Neuronal stem cell (in vitro differentiated cells): ENCODE data around the gene ZNF778.

ENCODE experiments used
- DNase-seq: peaks from one replicate; pipeline ENCODE4 v3.0.0-alpha.2; 2013; ENCODE audit warnings: low spot score
- H2AFZ ChIP-seq: one replicate; pipeline ENCODE4 v1.6.1; 2013; ENCODE audit warnings: mild to moderate bottlenecking, low read length, inconsistent platforms
- H2AK5ac ChIP-seq: 2 replicates; pipeline ENCODE4 v1.6.1; 2013; ENCODE audit warnings: low read depth, mild to moderate bottlenecking, inconsistent platforms, low read length, moderate library complexity, mixed read lengths
- H2BK120ac ChIP-seq: 2 replicates; pipeline ENCODE4 v1.6.1; 2013; ENCODE audit warnings: low read depth, mild to moderate bottlenecking, inconsistent platforms, low read length, moderate library complexity, mixed read lengths
- H2BK12ac ChIP-seq: one replicate; pipeline ENCODE4 v1.6.1; 2013; ENCODE audit warnings: low read length, inconsistent platforms
- H2BK15ac ChIP-seq: 2 replicates; pipeline ENCODE4 v1.6.1; 2013; ENCODE audit warnings: mild to moderate bottlenecking, low read length, inconsistent platforms, mixed read lengths
- H2BK5ac ChIP-seq: one replicate; pipeline ENCODE4 v1.6.1; 2013; ENCODE audit warnings: inconsistent platforms, mild to moderate bottlenecking, low read length, moderate library complexity
- H3K14ac ChIP-seq: one replicate; pipeline ENCODE4 v1.6.1; 2013; ENCODE audit warnings: low read length, inconsistent platforms
- H3K18ac ChIP-seq: 2 replicates; pipeline ENCODE4 v1.6.1; 2013; ENCODE audit warnings: low read length, inconsistent platforms
- H3K23ac ChIP-seq: 2 replicates; pipeline ENCODE4 v1.6.1; 2013; ENCODE audit warnings: low read depth, mild to moderate bottlenecking, mixed read lengths, low read length, inconsistent platforms; ENCODE audit not compliant: poor library complexity
- H3K27ac ChIP-seq: replicated peaks from 3 replicates; pipeline ENCODE4 v1.5.1; 2013; ENCODE audit warnings: low read length, inconsistent platforms
- H3K27me3 ChIP-seq, 3 experiments: 2 replicates each; pipeline ENCODE4 v1.6.1; 2013; ENCODE audit warnings: low read length in 3 of 3, mild to moderate bottlenecking in 2 of 3, inconsistent platforms in 1 of 3, low read depth in 1 of 3, mixed read lengths in 1 of 3, moderate library complexity in 1 of 3; ENCODE audit not compliant: control insufficient read depth in 3 of 3, insufficient read depth in 3 of 3
- H3K36me3 ChIP-seq, 2 donors: replicated peaks in 1 of 2; 2 replicates each; pipeline ENCODE4 v1.6.1; 2013; ENCODE audit warnings: low read length in 2 of 2; ENCODE audit not compliant: control insufficient read depth in 2 of 2, insufficient read depth in 2 of 2
- H3K4ac ChIP-seq: 2 replicates; pipeline ENCODE4 v1.6.1; 2013; ENCODE audit warnings: inconsistent platforms, mild to moderate bottlenecking, low read length, moderate library complexity
- H3K4me1 ChIP-seq, 2 donors: 1 replicate in 1 of 2; 2 replicates in 1 of 2; pipeline ENCODE4 v1.6.1; 2013; ENCODE audit warnings: low read length in 2 of 2, low read depth in 1 of 2; ENCODE audit not compliant: control insufficient read depth in 2 of 2, insufficient read depth in 1 of 2
- H3K4me2 ChIP-seq: one replicate; pipeline ENCODE4 v1.6.1; 2013; ENCODE audit warnings: mild to moderate bottlenecking, low read length, inconsistent platforms; ENCODE audit not compliant: insufficient read depth, poor library complexity, severe bottlenecking
- H3K4me3 ChIP-seq, 2 donors: 2 replicates each; pipeline ENCODE4 v1.5.1; 2013; ENCODE audit warnings: low read length in 2 of 2, mild to moderate bottlenecking in 2 of 2, inconsistent platforms in 1 of 2, moderate library complexity in 1 of 2
- H3K79me1 ChIP-seq: one replicate; pipeline ENCODE4 v1.6.1; 2013; ENCODE audit warnings: low read depth, mild to moderate bottlenecking, inconsistent platforms, low read length, moderate library complexity
- H3K9ac ChIP-seq: one replicate; pipeline ENCODE4 v1.6.1; 2013; ENCODE audit warnings: mild to moderate bottlenecking, low read depth, low read length, inconsistent platforms; ENCODE audit not compliant: poor library complexity
- H3K9me3 ChIP-seq, 2 donors: replicated peaks in 1 of 2; 2 replicates each; pipeline versions ENCODE3 to v1.6.1; 2013; ENCODE audit warnings: low read length in 2 of 2, mild to moderate bottlenecking in 2 of 2, inconsistent platforms in 1 of 2, low read depth in 1 of 2, mixed read lengths in 1 of 2, moderate library complexity in 1 of 2; ENCODE audit not compliant: control insufficient read depth in 2 of 2, insufficient read depth in 1 of 2
- H4K8ac ChIP-seq: one replicate; pipeline ENCODE4 v1.6.1; 2013; ENCODE audit warnings: low read depth, mild to moderate bottlenecking, inconsistent platforms, low read length, moderate library complexity
- H4K91ac ChIP-seq: one replicate; pipeline ENCODE4 v1.6.1; 2013; ENCODE audit warnings: low read length, low read depth, mild to moderate bottlenecking, inconsistent platforms; ENCODE audit not compliant: poor library complexity
- WGBS, 2 donors: extraction: QIAGEN DNeasy Blood & Tissue Kit; methylation state at CpG; one replicate each; pipeline ENCODE4 v1.1.7; 2013; ENCODE audit warnings: missing lambda C conversion rate in 2 of 2, mixed read lengths in 1 of 2; ENCODE audit not compliant: insufficient read length in 2 of 2, insufficient replicate concordance in 1 of 2; ENCODE audit errors: extremely low coverage in 2 of 2; 5-methylcytosine and 5-hydroxymethylcytosine counted together

Gene ZNF778

DNA sequence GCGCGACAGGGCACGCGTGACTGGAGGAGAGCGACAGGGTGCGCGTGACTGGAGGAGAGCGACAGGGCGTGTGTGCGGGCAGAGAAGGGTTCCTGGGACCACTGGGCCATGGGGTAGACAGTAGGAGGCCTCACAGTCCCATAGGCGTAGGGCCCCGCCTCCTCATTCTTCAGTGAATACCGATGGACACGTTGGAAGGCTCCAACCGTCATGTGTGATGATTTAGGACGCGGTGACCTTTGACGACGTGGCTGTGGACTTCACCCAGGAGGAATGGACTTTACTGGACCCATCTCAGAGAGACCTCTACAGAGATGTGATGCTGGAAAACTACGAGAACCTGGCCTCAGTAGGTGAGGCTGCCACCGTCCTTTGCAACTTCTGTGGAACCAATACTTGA is 5.4 kb downstream of the ZNF778 start:
- Histone ChIP-seq H2BK5ac (no peak overlapping the region), H2AFZ (no peak overlapping the region), H3K9ac (no peak overlapping the region), H4K8ac (no peak overlapping the region), H3K4me3 (no peak overlapping the region), H3K79me1 (peaks cover under 1% of the 10 kb centered on the region), H4K91ac (no peak overlapping the region), H3K18ac (no peak overlapping the region), H3K4me2 (no peak overlapping the region), H2BK12ac (no peak overlapping the region), H2BK120ac (no peak overlapping the region), H2AK5ac (no peak overlapping the region), H3K27ac (no peak overlapping the region), H3K23ac (no peak overlapping the region), H3K9me3 (peaks cover 7 to 17% of the 10 kb centered on the region in 2 donors), H3K4ac (no peak overlapping the region), H2BK15ac (no peak overlapping the region), H3K36me3 (peaks cover 37 to 67% of the 10 kb centered on the region in 2 donors), H3K4me1 (no peaks in the 10 kb centered on the region), H3K14ac (no peak overlapping the region), H3K27me3 (peaks cover 0 to 2% (median 0%) of the 10 kb centered on the region in 3 experiments)
- no CpG with 5 or more reads among the region's 21 CpGs for WGBS, 2 donors
- no peak for DNase-seq

DNA sequence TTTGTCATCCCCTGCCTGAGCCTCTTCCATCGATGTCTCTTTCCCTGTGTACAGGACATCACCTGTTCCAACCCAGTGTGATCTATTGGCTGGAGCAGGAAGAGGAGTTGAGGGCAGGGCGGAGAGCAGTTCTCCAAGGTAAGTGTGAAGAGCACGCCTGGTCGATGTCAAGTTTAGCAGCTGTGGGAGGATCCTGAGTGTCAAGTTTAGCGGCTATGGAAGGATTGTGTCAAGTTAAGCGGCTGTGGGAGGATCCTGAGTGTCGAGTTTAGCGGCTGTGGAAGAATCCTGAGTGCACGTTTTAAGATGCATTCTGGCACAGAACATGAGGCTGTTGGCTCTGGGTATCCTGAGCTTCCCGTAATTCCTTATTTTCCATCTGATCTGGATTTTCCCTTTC is 7.2 kb downstream of the ZNF778 start:
- H3K27ac ChIP-seq, result no peak overlapping the region
- no peak overlapping the region for H2AK5ac ChIP-seq
- H2AFZ ChIP-seq, result no peak overlapping the region
- no peak overlapping the region for H4K91ac ChIP-seq
- no peak overlapping the region for H3K14ac ChIP-seq
- no peak overlapping the region for H2BK120ac ChIP-seq
- no peak overlapping the region for H2BK15ac ChIP-seq
- no peak overlapping the region for H3K9ac ChIP-seq
- H3K9me3 ChIP-seq, result peaks cover 10 to 22% of the 10 kb centered on the region in 2 donors
- H3K36me3 ChIP-seq, result peaks cover 45 to 84% of the 10 kb centered on the region in 2 donors
- no peak for DNase-seq
- H3K4me3 ChIP-seq, result no peak overlapping the region
- H3K27me3 ChIP-seq, result peaks cover 0 to 2% (median 0%) of the 10 kb centered on the region in 3 experiments
- no peaks in the 10 kb centered on the region for H3K4me1 ChIP-seq
- no peak overlapping the region for H2BK5ac ChIP-seq
- H4K8ac ChIP-seq, result no peak overlapping the region
- H3K18ac ChIP-seq, result no peak overlapping the region
- H2BK12ac ChIP-seq, result no peak overlapping the region
- H3K79me1 ChIP-seq, result no peaks in the 10 kb centered on the region
- no CpG with 5 or more reads among the region's 10 CpGs for WGBS, 2 donors
- no peak overlapping the region for H3K23ac ChIP-seq
- no peak overlapping the region for H3K4me2 ChIP-seq
- no peak overlapping the region for H3K4ac ChIP-seq

DNA sequence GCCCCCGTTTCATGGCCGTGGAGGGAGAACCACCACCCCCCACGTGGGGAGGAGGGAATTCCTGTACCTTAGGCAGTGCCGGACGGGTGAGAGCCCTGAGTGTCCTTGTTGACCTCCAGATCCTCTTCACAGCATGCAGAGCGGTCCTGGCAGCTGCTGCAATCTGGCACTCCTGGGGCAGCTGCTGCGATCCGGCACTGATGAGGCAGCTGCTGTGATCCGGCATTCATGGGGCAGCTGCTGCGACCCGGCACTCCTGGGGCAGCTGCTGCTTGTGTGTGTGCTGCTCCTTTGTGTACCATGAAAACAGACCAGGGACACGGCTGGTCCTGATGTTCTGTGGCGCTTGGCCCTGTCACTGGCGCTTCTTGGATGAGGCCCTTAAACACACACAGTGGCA is 12.8 kb downstream of the ZNF778 start:
- Histone ChIP-seq H3K4ac (no peak overlapping the region), H3K4me2 (no peak overlapping the region), H2BK120ac (no peak overlapping the region), H2BK12ac (no peak overlapping the region), H3K23ac (no peak overlapping the region), H2BK5ac (no peak overlapping the region), H3K4me1 (no peaks in the 10 kb centered on the region), H4K8ac (peak overlapping the region; percentile 44), H2AFZ (no peak overlapping the region), H3K27me3 (no peaks in the 10 kb centered on the region), H3K18ac (no peak overlapping the region), H3K14ac (no peak overlapping the region), H3K27ac (no peak overlapping the region), H3K36me3 (peaks cover 66 to 93% of the 10 kb centered on the region in 2 donors), H4K91ac (peak overlapping the region; percentile 47), H3K4me3 (peak overlapping the region in 1 of 2 donors; percentile 20), H2AK5ac (no peak overlapping the region), H3K9ac (no peak overlapping the region), H2BK15ac (no peak overlapping the region), H3K9me3 (peaks cover 10 to 46% of the 10 kb centered on the region in 2 donors), H3K79me1 (peaks cover 7% of the 10 kb centered on the region)
- no peak for DNase-seq
- WGBS, 2 donors, result no CpG with 5 or more reads among the region's 14 CpGs

- Histone ChIP-seq H2BK120ac (no peak overlapping the region), H3K27me3 (no peaks in the 10 kb centered on the region), H3K4me3 (no peak overlapping the region), H3K79me1 (peaks cover 7% of the 10 kb centered on the region), H3K23ac (no peak overlapping the region), H2BK15ac (no peak overlapping the region), H4K91ac (no peak overlapping the region), H2BK5ac (no peak overlapping the region), H3K27ac (no peak overlapping the region), H3K9ac (no peak overlapping the region), H3K14ac (no peak overlapping the region), H3K4me2 (no peak overlapping the region), H2AK5ac (no peak overlapping the region), H3K18ac (no peak overlapping the region), H3K9me3 (peaks cover 10 to 39% of the 10 kb centered on the region in 2 donors), H2AFZ (no peak overlapping the region), H2BK12ac (no peak overlapping the region), H3K4ac (no peak overlapping the region), H3K4me1 (no peaks in the 10 kb centered on the region), H4K8ac (no peak overlapping the region), H3K36me3 (peaks cover 59 to 86% of the 10 kb centered on the region in 2 donors)
- no peak for DNase-seq
- no CpG with 5 or more reads among the region's 2 CpGs for WGBS, 2 donors
Observed at GRCh38 chr16:89232107-89232506, 14.6 kb downstream of the ZNF778 start.
